HCT116 (cell line): ENCODE measurements around the gene DHRS13. TPM values are rescaled to one million over a fixed set of nuclear protein-coding genes. Genes with fewer than 3 reads are reported as not detected.

ENCODE experiments used
- ATAC-seq: fragments of 200-7000 bp; cut with Tn5 transposase; 2 replicates; pipeline ENCODE4 v1.9.1; 2020; ENCODE audit warnings: mild to moderate bottlenecking, moderate library complexity
- BruUV-seq: library from RNA; stranded (reverse); fragments of 400-500 nt; replicated peaks from 2 replicates; lab custom pipeline; 2021; lab: Mats Ljungman, UMichigan
- CTCF ChIA-PET: fragments of 300-600 bp; sonication (Branson Sonifier 250); formaldehyde crosslinking; loops from one replicate; lab custom pipeline; 2021; ENCODE audit warnings: antibody characterized with exemption; lab: Charles Lee
- POLR2A ChIA-PET: fragments of 300-600, 350-600 bp; sonication (Branson Sonifier 250); formaldehyde crosslinking; loops from one replicate; lab custom pipeline; 2021; ENCODE audit warnings: antibody characterized with exemption; lab: Charles Lee
- RAD21 ChIA-PET, 2 experiments: fragments of 300-600 bp; sonication (Branson Sonifier 250); formaldehyde crosslinking; loops; one replicate each; lab custom pipeline; 2023; ENCODE audit warnings: low total read pairs in 2 of 2; ENCODE audit not compliant: uncharacterized antibody in 2 of 2, unreplicated experiment in 2 of 2, low non-redundant PET in 1 of 2; lab: Charles Lee
- DNase-seq: peaks from one replicate; pipeline ENCODE4 v3.0.0-alpha.2; 2010; ENCODE audit warnings: low read depth, low spot score
- H2AFZ ChIP-seq: fragments of 200-600 bp; shearing (Covaris generic), sonication (generic); 2 replicates; pipeline ENCODE4 v1.6.1; 2017; ENCODE audit warnings: low read depth, mixed run types, mixed read lengths, antibody characterized with exemption, low read length; ENCODE audit not compliant: poor library complexity, severe bottlenecking
- H3K27ac ChIP-seq: 2 replicates; pipeline ENCODE4 v1.5.1; 2012; ENCODE audit warnings: low read depth, low read length
- H3K27me3 ChIP-seq: fragments of 200-600 bp; sonication (generic); 2 replicates; pipeline ENCODE4 v1.6.1; 2016; ENCODE audit warnings: mixed run types, low read length, mixed read lengths; ENCODE audit not compliant: insufficient read depth
- H3K36me3 ChIP-seq, 2 experiments: fragments of 200-500 bp in 1 of 2; fragments of 200-600 bp in 1 of 2; sonication (Bioruptor generic) in 1 of 2; sonication (generic) in 1 of 2; 2 replicates each; pipeline versions ENCODE4 v1.5.1 to v1.6.1; 2014 to 2016; ENCODE audit warnings: low read length in 2 of 2, inconsistent platforms in 1 of 2, mixed read lengths in 1 of 2, mixed run types in 1 of 2; ENCODE audit not compliant: insufficient read depth in 2 of 2, control insufficient read depth in 1 of 2
- H3K4me1 ChIP-seq, 2 experiments: fragments of 200-600 bp in 1 of 2; sonication (generic) in 1 of 2; 2 replicates each; pipeline versions ENCODE4 v1.5.1 to v1.6.1; 2012 to 2017; ENCODE audit warnings: low read length in 2 of 2, inconsistent platforms in 1 of 2, mild to moderate bottlenecking in 1 of 2, mixed read lengths in 1 of 2, mixed run types in 1 of 2, moderate library complexity in 1 of 2; ENCODE audit not compliant: insufficient read depth in 2 of 2, control insufficient read depth in 1 of 2
- H3K4me2 ChIP-seq: fragments of 200-600 bp; sonication (generic); 2 replicates; pipeline ENCODE4 v1.6.1; 2017; ENCODE audit warnings: mixed run types, low read length, mixed read lengths
- H3K4me3 ChIP-seq, 2 experiments: fragments of 200-600 bp in 1 of 2; sonication (generic) in 1 of 2; replicated peaks in 1 of 2; 2 replicates each; pipeline ENCODE4 v1.5.1; 2011 to 2016; ENCODE audit warnings: low read length in 2 of 2, control low read depth in 1 of 2, low read depth in 1 of 2, mild to moderate bottlenecking in 1 of 2, mixed read lengths in 1 of 2, mixed run types in 1 of 2
- H3K79me2 ChIP-seq: fragments of 200-600 bp; sonication (generic); 2 replicates; pipeline ENCODE4 v1.6.1; 2017; ENCODE audit warnings: mild to moderate bottlenecking, mixed run types, low read length, moderate library complexity, mixed read lengths; ENCODE audit not compliant: insufficient read depth
- H3K9ac ChIP-seq: fragments of 200-600 bp; sonication (generic); 2 replicates; pipeline ENCODE4 v1.6.1; 2016; ENCODE audit warnings: low read length, mixed read lengths
- H3K9me2 ChIP-seq: fragments of 200-600 bp; sonication (generic), shearing (Covaris generic); 2 replicates; pipeline ENCODE4 v1.6.1; 2017; ENCODE audit warnings: mixed run types, mild to moderate bottlenecking, moderate library complexity; ENCODE audit not compliant: insufficient read depth
- H3K9me3 ChIP-seq, 2 experiments: fragments of 200-500 bp in 1 of 2; fragments of 200-600 bp in 1 of 2; sonication (Bioruptor generic) in 1 of 2; sonication (generic) in 1 of 2; 2 replicates each; pipeline ENCODE4 v1.6.1; 2014 to 2017; ENCODE audit warnings: low read length in 2 of 2, mixed read lengths in 2 of 2, inconsistent platforms in 1 of 2, low read depth in 1 of 2, mild to moderate bottlenecking in 1 of 2, mixed run types in 1 of 2, moderate library complexity in 1 of 2; ENCODE audit not compliant: control insufficient read depth in 1 of 2, insufficient read depth in 1 of 2
- H4K20me1 ChIP-seq: fragments of 200-600 bp; sonication (generic), shearing (Covaris generic); 2 replicates; pipeline ENCODE4 v1.6.1; 2017; ENCODE audit warnings: mixed run types, mild to moderate bottlenecking, moderate library complexity; ENCODE audit not compliant: insufficient read depth
- CEBPB ChIP-seq: IDR thresholded peaks from 2 replicates; pipeline ENCODE4 v1.6.1; 2012; ENCODE audit warnings: low read depth
- CTCF ChIP-seq, 3 experiments: fragments of 200-600 bp in 1 of 3; sonication (generic) in 1 of 3; IDR thresholded peaks in 2 of 3; conservative IDR thresholded peaks in 1 of 3; 2 replicates each; pipeline ENCODE4 v1.5.1; 2012 to 2017; ENCODE audit warnings: low read depth in 2 of 3, low read length in 2 of 3, antibody characterized with exemption in 1 of 3, borderline replicate concordance in 1 of 3, control low read depth in 1 of 3, mild to moderate bottlenecking in 1 of 3, mixed read lengths in 1 of 3, mixed run types in 1 of 3, moderate library complexity in 1 of 3; ENCODE audit not compliant: insufficient read depth in 1 of 3
- EGR1 ChIP-seq: IDR thresholded peaks from 2 replicates; pipeline ENCODE4 v1.6.1; 2012; ENCODE audit warnings: low read depth
- EZH2phosphoT487 ChIP-seq: fragments of 200-600 bp; IDR thresholded peaks from 2 replicates; pipeline ENCODE4 v1.6.1; 2018; ENCODE audit warnings: antibody characterized with exemption, borderline replicate concordance
- FOSL1 ChIP-seq: IDR thresholded peaks from 2 replicates; pipeline ENCODE4 v1.6.1; 2012; ENCODE audit warnings: low read depth
- JUND ChIP-seq: IDR thresholded peaks from 2 replicates; pipeline ENCODE4 v1.6.1; 2012
- MAX ChIP-seq: IDR thresholded peaks from 2 replicates; pipeline ENCODE4 v1.6.1; 2012
- POLR2A ChIP-seq: IDR thresholded peaks from 2 replicates; pipeline ENCODE4 v1.7.0; 2011; ENCODE audit warnings: borderline replicate concordance; ENCODE audit not compliant: insufficient read depth, insufficient read length; ENCODE audit errors: extremely low read depth
- POLR2AphosphoS5 ChIP-seq: IDR thresholded peaks from 2 replicates; pipeline ENCODE4 v1.6.1; 2011; ENCODE audit warnings: mild to moderate bottlenecking, low read depth, low read length, moderate library complexity
- RAD21 ChIP-seq: IDR thresholded peaks from 2 replicates; pipeline ENCODE4 v1.6.1; 2012; ENCODE audit warnings: low read depth, mild to moderate bottlenecking
- SIN3A ChIP-seq: IDR thresholded peaks from 2 replicates; pipeline ENCODE4 v1.6.1; 2012; ENCODE audit warnings: low read depth
- TCF7L2 ChIP-seq: IDR thresholded peaks from 2 replicates; pipeline ENCODE4 v1.7.0; 2011; ENCODE audit warnings: borderline replicate concordance, inconsistent platforms; ENCODE audit not compliant: insufficient read depth, insufficient read length; ENCODE audit errors: extremely low read depth
- YY1 ChIP-seq: IDR thresholded peaks from 2 replicates; pipeline ENCODE4 v1.6.1; 2011; ENCODE audit warnings: low read length, low read depth, moderate library complexity, mild to moderate bottlenecking; ENCODE audit not compliant: insufficient replicate concordance; ENCODE audit errors: extremely low read depth
- ZBTB33 ChIP-seq: IDR thresholded peaks from 2 replicates; pipeline ENCODE4 v1.6.1; 2011; ENCODE audit warnings: mild to moderate bottlenecking, low read length, moderate library complexity; ENCODE audit not compliant: insufficient replicate concordance; ENCODE audit errors: extremely low read depth
- ZFX ChIP-seq: fragments of 450-650 bp; IDR thresholded peaks from 2 replicates; pipeline ENCODE4 v1.6.1; 2017
- ZNF274 ChIP-seq: fragments of 200-500 bp; sonication (Bioruptor generic); IDR thresholded peaks from 2 replicates; pipeline ENCODE4 v1.6.1; 2014; ENCODE audit warnings: mild to moderate bottlenecking, low read depth, low read length, inconsistent platforms
- intact Hi-C: fragments of 100-400 bp; cut with micrococcal nuclease; formaldehyde crosslinking; loops from 2 replicates; pipeline ENCODE4 v1.10.0; 2022
- total RNA-seq: library from RNA; stranded (reverse); gene quantifications from one replicate; pipeline ENCODE4 v1.2.1, GENCODE V29; 2021; ENCODE audit not compliant: unreplicated experiment
- TF ChIP-seq, protein P1 (sequence below): IDR thresholded peaks from 2 replicates; pipeline ENCODE4 v1.6.1; 2012

The DHRS13 gene
- total RNA-seq, 1 experiment from 2014 or later, result 13.5 TPM

GRCh38 chr17:28928061-28928460 lies 25.2 kb upstream of the DHRS13 start:
- Histone ChIP-seq H3K79me2 (peaks cover 73% of the 10 kb centered on the region), H2AFZ (no peak overlapping the region), H3K27me3 (no peaks in the 10 kb centered on the region), H3K4me3 (no peak overlapping the region), H3K4me2 (no peak overlapping the region), H3K27ac (no peak overlapping the region), H3K4me1 (no peaks in the 10 kb centered on the region), H4K20me1 (no peaks in the 10 kb centered on the region), H3K9me3 (no peaks in the 10 kb centered on the region), H3K9me2 (no peaks in the 10 kb centered on the region), H3K36me3 (peaks cover 6 to 15% of the 10 kb centered on the region in 2 experiments; a peak in 3 of 4 replicates), H3K9ac (no peak overlapping the region)
- CTCF ChIA-PET, result no interaction called here
- RAD21 ChIA-PET, result no interaction called here
- POLR2A ChIA-PET, result no interaction called here
- TF ChIP-seq CTCF (IDR thresholded peaks at IDR 0.05 in 2 of 3, conservative IDR thresholded peaks at IDR 0.05 in 1 of 3; ENCODE audit: borderline replicate concordance in 1 of 3, insufficient read depth in 1 of 3, low read depth in 2 of 3, low read length in 2 of 3) (no peak), FOSL1 (no peak), JUND (no peak), YY1 (no peak), ZBTB33 (no peak), EGR1 (no peak), MAX (no peak), SIN3A (no peak), ZNF274 (no peak), RAD21 (no peak), POLR2AphosphoS5 (no peak), TCF7L2 (no peak), ZFX (no peak), CEBPB (no peak), EZH2phosphoT487 (no peak), POLR2A (no peak)
- TF ChIP-seq, protein P1, sequence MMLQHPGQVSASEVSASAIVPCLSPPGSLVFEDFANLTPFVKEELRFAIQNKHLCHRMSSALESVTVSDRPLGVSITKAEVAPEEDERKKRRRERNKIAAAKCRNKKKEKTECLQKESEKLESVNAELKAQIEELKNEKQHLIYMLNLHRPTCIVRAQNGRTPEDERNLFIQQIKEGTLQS, result no peak
- DNase-seq, result no peak
- no TSS peak for BruUV-seq
- intact Hi-C loops, result no loop called here
- ATAC-seq, result no peak
